ENCODE results near the gene STK38. TPM values are rescaled to one million over a fixed set of nuclear protein-coding genes. Genes with fewer than 3 reads are reported as not detected.

STK38 gene
- total and polyA plus RNA-seq, 9 of the 15 experiments (the other 6 are each of a cell fraction or from before 2014, with no cell fraction given): 5.7 to 28.7 (median 19.5) TPM

DNA sequence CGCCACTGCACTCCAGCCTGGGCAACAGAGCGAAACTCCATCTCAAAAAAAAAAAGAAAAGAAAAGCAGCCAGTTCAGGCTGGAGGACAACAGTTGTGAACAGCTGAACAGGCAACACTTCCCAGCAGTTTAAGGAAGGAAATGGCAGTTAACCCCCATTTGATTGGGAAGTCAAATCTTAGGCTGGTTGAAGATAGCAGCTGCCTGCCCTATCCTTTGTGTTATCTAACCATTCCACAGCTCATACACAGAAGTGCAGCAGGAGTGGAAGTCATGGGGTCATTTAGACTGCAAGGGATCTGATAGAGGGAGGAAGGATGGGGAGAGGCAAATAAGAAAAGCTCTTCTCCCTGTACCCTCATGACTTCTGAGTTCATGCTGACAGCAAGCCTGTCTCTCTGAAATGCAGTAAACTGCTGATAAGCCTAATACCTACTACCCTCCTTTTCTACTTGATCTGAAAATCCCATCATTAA lies 69.2 kb downstream of the STK38 start (continued):
- TF ChIP-seq DDX20 (tag; IDR thresholded peaks at IDR 0.05; ENCODE audit: low read depth): no peak
- peak; percentile 88 for TF ChIP-seq TAL1 (IDR thresholded peaks at IDR 0.05)
- no peak for TF ChIP-seq ZNF76 (CRISPR knock-in tag; IDR thresholded peaks at IDR 0.05; ENCODE audit: borderline replicate concordance)
- TF ChIP-seq ZNF507 (tag; conservative IDR thresholded peaks at IDR 0.05): no peak
- TF ChIP-seq ZNF232 (CRISPR knock-in tag; IDR thresholded peaks at IDR 0.05): no peak
- TF ChIP-seq CCAR2 (IDR thresholded peaks at IDR 0.05; ENCODE audit: low read depth, low read length): no peak
- no peak for TF ChIP-seq POLR2A (conservative IDR thresholded peaks at IDR 0.05)
- no peak for TF ChIP-seq ELF1 (tag; IDR thresholded peaks at IDR 0.05)
- no peak for TF ChIP-seq SREBF2 (CRISPR knock-in tag; IDR thresholded peaks at IDR 0.05)
- TF ChIP-seq, protein P1, sequence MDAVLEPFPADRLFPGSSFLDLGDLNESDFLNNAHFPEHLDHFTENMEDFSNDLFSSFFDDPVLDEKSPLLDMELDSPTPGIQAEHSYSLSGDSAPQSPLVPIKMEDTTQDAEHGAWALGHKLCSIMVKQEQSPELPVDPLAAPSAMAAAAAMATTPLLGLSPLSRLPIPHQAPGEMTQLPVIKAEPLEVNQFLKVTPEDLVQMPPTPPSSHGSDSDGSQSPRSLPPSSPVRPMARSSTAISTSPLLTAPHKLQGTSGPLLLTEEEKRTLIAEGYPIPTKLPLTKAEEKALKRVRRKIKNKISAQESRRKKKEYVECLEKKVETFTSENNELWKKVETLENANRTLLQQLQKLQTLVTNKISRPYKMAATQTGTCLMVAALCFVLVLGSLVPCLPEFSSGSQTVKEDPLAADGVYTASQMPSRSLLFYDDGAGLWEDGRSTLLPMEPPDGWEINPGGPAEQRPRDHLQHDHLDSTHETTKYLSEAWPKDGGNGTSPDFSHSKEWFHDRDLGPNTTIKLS (IDR thresholded peaks at IDR 0.05; ENCODE audit: borderline replicate concordance, low read depth): no peak
- TF ChIP-seq FOS (IDR thresholded peaks at IDR 0.05; ENCODE audit: extremely low read depth, insufficient read length): no peak
- TF ChIP-seq RFX1 (IDR thresholded peaks at IDR 0.05): no peak
- no peak for TF ChIP-seq IRF9 (tag; IDR thresholded peaks at IDR 0.05)
- TF ChIP-seq KLF13 (tag; IDR thresholded peaks at IDR 0.05; ENCODE audit: borderline replicate concordance, low read depth): no peak
- TF ChIP-seq HMG20B (CRISPR knock-in tag; IDR thresholded peaks at IDR 0.05): no peak
- no peak for TF ChIP-seq TARDBP (IDR thresholded peaks at IDR 0.05)
- no peak for TF ChIP-seq ZNF41 (CRISPR knock-in tag; conservative IDR thresholded peaks at IDR 0.05)
- no peak for TF ChIP-seq ELF2 (CRISPR knock-in tag; IDR thresholded peaks at IDR 0.05)
- TF ChIP-seq ZNF586 (CRISPR knock-in tag; conservative IDR thresholded peaks at IDR 0.05): no peak
- TF ChIP-seq E2F5 (CRISPR knock-in tag; IDR thresholded peaks at IDR 0.05): no peak
- TF ChIP-seq, protein P2, sequence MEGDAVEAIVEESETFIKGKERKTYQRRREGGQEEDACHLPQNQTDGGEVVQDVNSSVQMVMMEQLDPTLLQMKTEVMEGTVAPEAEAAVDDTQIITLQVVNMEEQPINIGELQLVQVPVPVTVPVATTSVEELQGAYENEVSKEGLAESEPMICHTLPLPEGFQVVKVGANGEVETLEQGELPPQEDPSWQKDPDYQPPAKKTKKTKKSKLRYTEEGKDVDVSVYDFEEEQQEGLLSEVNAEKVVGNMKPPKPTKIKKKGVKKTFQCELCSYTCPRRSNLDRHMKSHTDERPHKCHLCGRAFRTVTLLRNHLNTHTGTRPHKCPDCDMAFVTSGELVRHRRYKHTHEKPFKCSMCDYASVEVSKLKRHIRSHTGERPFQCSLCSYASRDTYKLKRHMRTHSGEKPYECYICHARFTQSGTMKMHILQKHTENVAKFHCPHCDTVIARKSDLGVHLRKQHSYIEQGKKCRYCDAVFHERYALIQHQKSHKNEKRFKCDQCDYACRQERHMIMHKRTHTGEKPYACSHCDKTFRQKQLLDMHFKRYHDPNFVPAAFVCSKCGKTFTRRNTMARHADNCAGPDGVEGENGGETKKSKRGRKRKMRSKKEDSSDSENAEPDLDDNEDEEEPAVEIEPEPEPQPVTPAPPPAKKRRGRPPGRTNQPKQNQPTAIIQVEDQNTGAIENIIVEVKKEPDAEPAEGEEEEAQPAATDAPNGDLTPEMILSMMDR (IDR thresholded peaks at IDR 0.05 in 2 of 3, conservative IDR thresholded peaks at IDR 0.05 in 1 of 3; ENCODE audit: insufficient read depth in 2 of 3, low read depth in 1 of 3, low read length in 3 of 3): no peak
- peak; percentile 63; the same call in 1 of the 2 replicates for TF ChIP-seq BCOR (IDR thresholded peaks at IDR 0.05)
- TF ChIP-seq KDM5B (IDR thresholded peaks at IDR 0.05; ENCODE audit: insufficient replicate concordance, low read depth, low read length): no peak
- TF ChIP-seq BRD9 (IDR thresholded peaks at IDR 0.05; ENCODE audit: low read depth, partially characterized antibody): no peak
- no peak for TF ChIP-seq PCBP1 (IDR thresholded peaks at IDR 0.05; ENCODE audit: low read depth, low read length, poor library complexity, severe bottlenecking)
- TF ChIP-seq HDAC8 (tag; IDR thresholded peaks at IDR 0.05): no peak
- TF ChIP-seq NRF1 (conservative IDR thresholded peaks at IDR 0.05 in 1 of 2, IDR thresholded peaks at IDR 0.05 in 1 of 2): no peak; a peak in 1 of 4 replicates

Data from K562 (cell line).